ENCODE results near the gene DIS3L2.

DIS3L2 gene

DNA sequence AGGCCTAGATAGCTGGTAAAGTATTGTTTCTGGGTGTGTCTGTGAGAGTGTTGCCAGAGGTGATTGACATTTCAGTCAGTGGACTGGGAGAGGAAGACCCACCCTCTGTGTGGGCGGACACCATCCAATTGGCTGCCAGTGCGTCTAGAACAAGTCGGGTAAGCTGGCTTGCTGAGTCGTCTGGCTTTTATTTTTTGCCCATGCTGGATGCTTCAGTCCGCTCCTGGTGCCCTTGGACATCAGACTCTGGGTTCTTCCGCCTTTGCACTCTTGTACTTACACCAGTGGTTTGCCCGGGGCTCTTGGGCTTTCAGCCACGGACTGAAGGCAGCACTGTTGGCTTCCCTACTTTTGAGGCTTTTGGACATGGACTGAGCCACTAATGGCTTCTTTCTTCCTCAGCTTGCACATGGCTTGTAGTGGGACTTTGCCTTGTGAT lies 24.3 kb downstream of the DIS3L2 start:
- TF ChIP-seq, protein P1, sequence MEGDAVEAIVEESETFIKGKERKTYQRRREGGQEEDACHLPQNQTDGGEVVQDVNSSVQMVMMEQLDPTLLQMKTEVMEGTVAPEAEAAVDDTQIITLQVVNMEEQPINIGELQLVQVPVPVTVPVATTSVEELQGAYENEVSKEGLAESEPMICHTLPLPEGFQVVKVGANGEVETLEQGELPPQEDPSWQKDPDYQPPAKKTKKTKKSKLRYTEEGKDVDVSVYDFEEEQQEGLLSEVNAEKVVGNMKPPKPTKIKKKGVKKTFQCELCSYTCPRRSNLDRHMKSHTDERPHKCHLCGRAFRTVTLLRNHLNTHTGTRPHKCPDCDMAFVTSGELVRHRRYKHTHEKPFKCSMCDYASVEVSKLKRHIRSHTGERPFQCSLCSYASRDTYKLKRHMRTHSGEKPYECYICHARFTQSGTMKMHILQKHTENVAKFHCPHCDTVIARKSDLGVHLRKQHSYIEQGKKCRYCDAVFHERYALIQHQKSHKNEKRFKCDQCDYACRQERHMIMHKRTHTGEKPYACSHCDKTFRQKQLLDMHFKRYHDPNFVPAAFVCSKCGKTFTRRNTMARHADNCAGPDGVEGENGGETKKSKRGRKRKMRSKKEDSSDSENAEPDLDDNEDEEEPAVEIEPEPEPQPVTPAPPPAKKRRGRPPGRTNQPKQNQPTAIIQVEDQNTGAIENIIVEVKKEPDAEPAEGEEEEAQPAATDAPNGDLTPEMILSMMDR (IDR thresholded peaks at IDR 0.05; ENCODE audit: insufficient read depth, low read length, poor library complexity, severe bottlenecking): no peak
- no peak overlapping the region for H3K4me3 ChIP-seq (replicated peaks; ENCODE audit: low read depth, low read length)
- no peaks in the 10 kb centered on the region for H3K27me3 ChIP-seq (replicated peaks; ENCODE audit: control insufficient read depth, insufficient read depth, low read length)
- no peaks in the 10 kb centered on the region for H3K36me3 ChIP-seq (ENCODE audit: control insufficient read depth, insufficient read depth, low read length)
- no peak for DNase-seq (ENCODE audit: extremely low read depth, insufficient read length)

DNA sequence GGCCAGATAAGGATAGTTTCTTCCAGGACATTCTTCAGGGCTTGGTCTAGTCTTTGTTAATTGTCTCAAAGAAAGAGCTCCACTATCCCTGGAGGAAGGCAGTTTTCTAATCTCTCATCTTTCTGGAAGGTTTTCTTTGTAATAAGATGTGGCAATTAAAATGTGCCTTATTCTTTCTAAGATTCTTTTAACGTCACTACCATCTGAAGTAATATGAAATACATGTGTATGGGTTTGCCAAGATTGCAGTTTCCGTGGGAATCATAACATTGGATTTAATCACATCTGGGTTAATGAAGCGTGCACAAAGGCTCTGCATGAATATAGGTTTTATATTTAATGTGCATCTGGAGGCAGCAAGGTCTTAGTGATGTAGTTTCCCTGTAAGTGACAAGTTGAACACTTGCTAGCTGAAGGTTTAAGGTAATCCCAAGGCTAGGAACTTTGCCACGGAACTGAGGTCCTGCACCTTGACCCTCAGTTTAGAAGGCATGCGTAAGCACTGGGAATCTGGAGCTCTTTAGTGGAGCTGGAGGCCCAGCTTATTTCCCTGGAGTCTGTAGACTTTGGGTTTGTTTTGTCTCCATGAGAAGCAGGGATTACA lies 25.7 kb downstream of the DIS3L2 start:
- DNase-seq (ENCODE audit: extremely low read depth, insufficient read length): no peak
- Histone ChIP-seq H3K4me3 (replicated peaks; ENCODE audit: low read depth, low read length) (no peak overlapping the region), H3K27me3 (replicated peaks; ENCODE audit: control insufficient read depth, insufficient read depth, low read length) (no peaks in the 10 kb centered on the region), H3K36me3 (ENCODE audit: control insufficient read depth, insufficient read depth, low read length) (no peaks in the 10 kb centered on the region)
- TF ChIP-seq, protein P1 (IDR thresholded peaks at IDR 0.05; ENCODE audit: insufficient read depth, low read length, poor library complexity, severe bottlenecking): no peak

DNA sequence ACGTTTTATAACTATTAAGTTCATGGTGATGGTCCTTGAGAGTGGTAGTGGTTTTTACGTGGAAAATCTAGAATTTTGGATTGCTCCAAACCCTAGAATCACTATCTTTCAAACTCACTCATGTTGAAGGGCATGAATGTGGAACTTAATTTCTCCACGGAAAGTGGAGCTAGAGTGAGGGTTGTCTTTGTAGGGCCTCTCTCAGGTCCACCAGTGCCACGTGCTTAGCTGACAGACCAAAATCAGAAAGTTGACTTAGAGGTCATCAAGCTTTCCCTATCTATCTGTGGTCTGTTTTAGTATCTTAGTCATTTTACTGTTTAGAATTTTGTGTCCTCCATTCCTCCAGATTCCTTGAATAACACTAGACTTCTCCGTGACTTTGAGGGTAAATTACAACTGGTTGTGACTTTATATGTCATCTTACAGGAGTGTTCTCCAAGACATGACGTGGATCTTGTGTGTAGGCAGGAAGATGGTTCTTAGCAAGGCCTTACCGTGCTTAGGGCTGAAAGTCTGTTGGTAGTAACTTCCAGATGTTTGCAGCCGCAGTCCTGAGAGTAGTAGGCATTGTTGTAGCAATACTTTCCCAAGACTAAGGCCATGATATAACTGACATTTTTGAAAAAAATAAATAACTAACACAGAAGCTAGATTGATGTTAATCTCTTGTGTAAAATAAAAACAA lies 26.8 kb downstream of the DIS3L2 start:
- no peak overlapping the region for H3K4me3 ChIP-seq (replicated peaks; ENCODE audit: low read depth, low read length)
- H3K36me3 ChIP-seq (ENCODE audit: control insufficient read depth, insufficient read depth, low read length): no peaks in the 10 kb centered on the region
- no peaks in the 10 kb centered on the region for H3K27me3 ChIP-seq (replicated peaks; ENCODE audit: control insufficient read depth, insufficient read depth, low read length)
- TF ChIP-seq, protein P1 (IDR thresholded peaks at IDR 0.05; ENCODE audit: insufficient read depth, low read length, poor library complexity, severe bottlenecking): no peak
- DNase-seq (ENCODE audit: extremely low read depth, insufficient read length): no peak

DNA sequence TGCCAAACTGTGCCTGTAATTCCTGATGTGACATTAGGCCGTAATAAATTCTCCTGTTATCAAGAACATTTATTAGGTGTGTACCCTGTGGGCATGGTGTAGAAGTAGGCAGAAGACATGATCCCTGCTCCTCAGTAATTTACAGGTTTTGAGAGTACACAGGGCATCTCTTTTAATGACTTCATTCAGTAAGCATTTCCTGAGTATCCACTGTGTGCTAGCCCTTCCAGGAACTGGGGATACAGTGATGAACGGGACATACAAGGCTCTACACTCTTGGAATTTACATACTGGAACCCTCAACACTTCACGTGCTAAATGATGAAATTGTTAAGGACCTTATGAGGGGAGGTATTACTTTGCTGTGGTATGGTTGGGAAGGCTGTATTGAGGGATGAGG lies 30.2 kb downstream of the DIS3L2 start:
- no peaks in the 10 kb centered on the region for H3K36me3 ChIP-seq (ENCODE audit: control insufficient read depth, insufficient read depth, low read length)
- no peak for DNase-seq (ENCODE audit: extremely low read depth, insufficient read length)

DNA sequence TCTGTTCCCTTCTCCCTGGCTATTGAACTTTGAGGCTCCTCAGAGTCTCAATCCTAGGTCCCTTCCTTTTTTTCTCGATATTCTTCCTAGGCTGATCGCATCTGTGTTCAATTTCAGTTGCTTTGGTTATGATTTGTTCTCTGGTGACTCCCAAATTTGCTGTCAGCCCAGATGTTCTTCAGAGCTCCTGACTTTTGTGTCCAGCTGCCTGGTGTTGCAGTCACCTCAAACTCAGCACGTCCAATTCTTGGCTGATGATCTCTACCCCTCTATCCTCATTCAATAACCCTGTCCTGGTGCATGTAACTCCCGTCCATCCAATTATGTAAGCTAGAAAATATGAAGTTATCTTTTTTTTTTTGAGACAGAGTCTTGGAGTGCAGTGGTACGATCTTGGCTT lies 31.4 kb downstream of the DIS3L2 start:
- no peaks in the 10 kb centered on the region for H3K27me3 ChIP-seq (replicated peaks; ENCODE audit: control insufficient read depth, insufficient read depth, low read length)

More for the DNA sequence above, 30.2 kb downstream of the DIS3L2 start:
- Histone ChIP-seq H3K4me3 (replicated peaks; ENCODE audit: low read depth, low read length) (no peak overlapping the region), H3K27me3 (replicated peaks; ENCODE audit: control insufficient read depth, insufficient read depth, low read length) (no peaks in the 10 kb centered on the region)
- TF ChIP-seq, protein P1 (IDR thresholded peaks at IDR 0.05; ENCODE audit: insufficient read depth, low read length, poor library complexity, severe bottlenecking): no peak

More for the DNA sequence above, 31.4 kb downstream of the DIS3L2 start:
- Histone ChIP-seq H3K36me3 (ENCODE audit: control insufficient read depth, insufficient read depth, low read length) (no peaks in the 10 kb centered on the region), H3K4me3 (replicated peaks; ENCODE audit: low read depth, low read length) (no peak overlapping the region)
- TF ChIP-seq, protein P1 (IDR thresholded peaks at IDR 0.05; ENCODE audit: insufficient read depth, low read length, poor library complexity, severe bottlenecking): no peak
- DNase-seq (ENCODE audit: extremely low read depth, insufficient read length): no peak

Measured in GM06990 (cell line).